WI38 (cell line): ENCODE results near the gene KRTAP5-7.
A peak's percentile ranks its signal among the peaks of the same experiment; 100 is the strongest.
"Not testable (repeated sequence)": the region's sequence is repeated elsewhere in the genome, so short reads cannot be mapped to it uniquely, and the experiment has no call there.

Experiments
- H3K4me3 ChIP-seq: 2 replicates; pipeline ENCODE4 v1.5.1; 2011; ENCODE audit warnings: low read depth, mild to moderate bottlenecking, control low read depth, low read length
- CTCF ChIP-seq: IDR thresholded peaks from 2 replicates; pipeline ENCODE4 v1.5.1; 2012; ENCODE audit warnings: low read depth, mild to moderate bottlenecking, control low read depth, low read length

KRTAP5-7 gene

GRCh38 chr11:71557257-71557656 is 30.2 kb downstream of the KRTAP5-7 start:
- no peak for TF ChIP-seq CTCF
- H3K4me3 ChIP-seq = no peak overlapping the region

GRCh38 chr11:71558996-71559395 is 31.9 kb downstream of the KRTAP5-7 start:
- TF ChIP-seq CTCF = no peak
- no peak overlapping the region for H3K4me3 ChIP-seq

GRCh38 chr11:71562120-71562519 is 35.1 kb downstream of the KRTAP5-7 start:
- no peak overlapping the region for H3K4me3 ChIP-seq
- TF ChIP-seq CTCF = no peak

GRCh38 chr11:71563406-71563805 is 36.3 kb downstream of the KRTAP5-7 start:
- no peak overlapping the region for H3K4me3 ChIP-seq
- 0 out of 2 replicates have a peak, but pooled peaks have one; percentile 31 for TF ChIP-seq CTCF

- no peak for TF ChIP-seq CTCF
- H3K4me3 ChIP-seq = no peak overlapping the region
Observed at GRCh38 chr11:71564430-71564829, 37.4 kb downstream of the KRTAP5-7 start.

GRCh38 chr11:71565263-71565662 is 38.2 kb downstream of the KRTAP5-7 start, which contains the start of gene KRTAP5-10:
Gene KRTAP5-10 (plus strand): TSS chr11:71565563. CDS start chr11:71565588, 25 bp downstream.
- no peak within 1 kb of the TSS for H3K4me3 ChIP-seq
- TF ChIP-seq CTCF = no peak

- no peak overlapping the region for H3K4me3 ChIP-seq
- TF ChIP-seq CTCF = no peak
Observed at GRCh38 chr11:71566081-71566620, 39.1 kb downstream of the KRTAP5-7 start.

- not testable (repeated sequence) for H3K4me3 ChIP-seq
Observed at GRCh38 chr11:71566626-71567599, 39.8 kb downstream of the KRTAP5-7 start.

- not testable (repeated sequence) for H3K4me3 ChIP-seq
Observed at GRCh38 chr11:71567633-71568032, 40.6 kb downstream of the KRTAP5-7 start.
